ENCODE data around the gene MLIP.
"Not testable (repeated sequence)": the region's sequence is repeated elsewhere in the genome, so short reads cannot be mapped to it uniquely, and the experiment has no call there.

MLIP gene

GRCh38 chr6:54111341-54112045 is at the start of gene MLIP:
Gene MLIP (plus strand): TSS chr6:54111443. CDS start chr6:54111480, 37 bp downstream.
- in situ Hi-C loops (cut with MboI; ENCODE audit: low sequenced_read_pairs): no loop called here

- in situ Hi-C loops (cut with MboI; ENCODE audit: low sequenced_read_pairs): no loop called here
Observed at GRCh38 chr6:54063228-54063539, 48.1 kb upstream of the MLIP start.

DNA sequence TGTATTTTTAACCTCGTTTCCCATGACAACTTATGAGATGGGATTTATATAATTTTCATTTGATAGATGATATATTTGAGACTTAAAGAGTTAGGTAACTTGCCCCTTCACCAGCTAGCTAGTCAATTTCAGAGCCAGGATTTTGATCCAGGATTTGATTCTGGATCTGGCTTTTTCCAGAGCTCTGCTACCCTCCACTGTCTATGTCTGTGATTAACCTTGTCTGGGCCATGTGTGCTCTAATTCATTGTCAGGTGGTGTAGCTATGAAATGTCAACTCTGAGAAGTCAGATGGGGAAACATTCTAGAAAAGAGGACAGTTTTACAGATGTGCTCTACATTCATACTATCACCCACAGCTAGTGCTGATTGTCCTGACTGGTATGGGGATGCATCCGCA is 42.5 kb upstream of the MLIP start:
- in situ Hi-C loops (cut with MboI; ENCODE audit: low sequenced_read_pairs): no loop called here

- in situ Hi-C loops (cut with MboI; ENCODE audit: low sequenced_read_pairs): no loop called here
Observed at GRCh38 chr6:54070025-54070424, 41.2 kb upstream of the MLIP start.

DNA sequence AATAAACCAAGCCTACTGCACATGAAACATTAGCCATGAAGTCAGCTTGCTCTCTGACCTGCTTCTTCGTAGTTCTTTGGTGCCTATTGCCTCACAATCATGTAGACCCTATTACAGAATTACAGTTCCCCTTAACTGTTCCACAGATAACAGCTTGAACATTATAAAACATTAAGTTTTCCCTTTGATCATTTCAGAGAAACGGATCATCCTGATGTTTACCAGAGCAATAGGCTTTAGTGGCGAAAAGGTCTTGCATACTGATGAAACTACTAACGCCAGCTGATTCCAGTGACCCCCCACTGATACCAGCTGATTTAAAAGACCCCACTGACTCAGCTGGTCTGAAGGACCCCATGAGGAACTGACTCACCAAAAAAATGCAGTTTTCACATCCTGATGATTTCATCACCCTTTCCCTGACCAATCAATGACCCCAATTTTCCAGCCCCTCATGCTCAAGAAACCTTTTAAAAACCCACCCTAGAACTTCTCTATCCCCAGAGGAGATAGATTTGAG is 39.4 kb upstream of the MLIP start:
- in situ Hi-C loops (cut with MboI; ENCODE audit: low sequenced_read_pairs): no loop called here

- in situ Hi-C loops (cut with MboI; ENCODE audit: low sequenced_read_pairs): no loop called here
Observed at GRCh38 chr6:54072635-54073313, 38.5 kb upstream of the MLIP start.

GRCh38 chr6:54073487-54073886 is 37.8 kb upstream of the MLIP start:
- in situ Hi-C loops (cut with MboI; ENCODE audit: low sequenced_read_pairs): no loop called here

- in situ Hi-C loops (cut with MboI; ENCODE audit: low sequenced_read_pairs): no loop called here
Observed at GRCh38 chr6:54074109-54074508, 37.1 kb upstream of the MLIP start.

DNA sequence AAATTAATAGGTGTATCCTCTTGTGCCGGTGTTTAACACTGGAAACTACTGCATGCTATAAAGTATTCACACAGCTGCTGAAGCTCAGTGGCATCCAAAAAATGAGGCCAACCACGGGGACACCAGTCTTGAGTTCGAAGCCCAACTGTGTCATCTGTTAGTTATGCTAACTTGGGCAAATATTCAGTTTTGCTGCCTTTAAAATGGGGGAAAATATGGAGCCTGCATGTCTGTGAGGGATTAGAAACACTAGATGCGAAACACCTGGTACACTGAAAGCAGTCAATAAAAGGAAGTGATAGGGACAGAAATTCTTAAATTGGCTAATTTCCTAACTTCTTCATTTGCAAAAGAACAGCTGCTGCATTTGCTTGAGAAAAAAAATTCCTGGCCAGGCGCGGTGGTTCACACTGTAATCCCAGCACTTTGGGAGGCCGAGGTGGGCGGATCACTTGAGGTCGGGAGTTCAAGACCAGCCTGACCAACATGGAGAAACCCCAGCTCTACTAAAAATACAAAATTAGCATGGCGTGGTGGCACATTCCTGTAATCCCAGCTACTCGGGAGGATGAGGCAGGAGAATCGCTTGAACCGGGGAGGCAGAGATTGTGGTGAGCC is 36.6 kb upstream of the MLIP start:
- in situ Hi-C loops (cut with MboI; ENCODE audit: low sequenced_read_pairs): no loop called here

- in situ Hi-C loops (cut with MboI; ENCODE audit: low sequenced_read_pairs): no loop called here
Observed at GRCh38 chr6:54076159-54076789, 35.0 kb upstream of the MLIP start.

DNA sequence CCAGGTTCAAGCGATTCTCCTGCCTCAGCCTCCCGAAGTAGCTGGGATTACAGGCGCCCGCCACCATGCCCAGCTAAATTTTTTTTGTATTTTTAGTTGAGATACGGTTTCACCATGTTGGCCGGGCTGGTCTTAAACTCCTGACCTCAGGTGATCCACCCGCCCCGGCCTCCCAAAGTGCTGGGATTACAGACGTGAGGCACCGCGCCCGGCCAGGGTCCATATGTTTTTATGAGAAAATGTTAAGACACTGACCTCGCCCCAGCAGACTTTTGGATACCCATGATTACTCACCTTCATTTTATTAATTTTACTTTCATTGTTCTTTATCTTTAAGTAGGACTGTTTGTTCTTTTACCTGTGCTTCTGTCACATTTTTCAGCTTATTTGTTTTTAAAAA is 29.7 kb upstream of the MLIP start:
- in situ Hi-C loops (cut with MboI; ENCODE audit: low sequenced_read_pairs): not testable (repeated sequence)

GRCh38 chr6:54083287-54083686 is 28.0 kb upstream of the MLIP start:
- in situ Hi-C loops (cut with MboI; ENCODE audit: low sequenced_read_pairs): no loop called here

DNA sequence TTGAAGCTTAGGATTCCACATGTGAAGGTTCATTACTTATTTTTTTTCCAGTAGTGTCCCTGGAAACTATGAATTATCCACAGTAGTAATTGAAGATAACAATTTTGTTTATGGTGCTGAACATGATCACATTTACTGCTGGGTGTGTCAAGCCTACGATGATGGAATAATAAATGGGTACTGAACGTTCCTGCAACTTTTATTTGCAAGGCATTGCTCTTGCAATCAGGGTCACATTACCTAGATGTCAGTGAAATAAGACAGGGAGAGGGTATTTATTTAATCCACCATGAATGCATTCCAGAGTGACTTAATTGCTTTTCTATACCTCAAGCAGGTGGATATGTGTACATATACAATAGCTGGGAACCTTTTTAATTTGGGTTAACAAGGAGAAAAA is 27.0 kb upstream of the MLIP start:
- in situ Hi-C loops (cut with MboI; ENCODE audit: low sequenced_read_pairs): no loop called here

GRCh38 chr6:54085047-54085446 is 26.2 kb upstream of the MLIP start:
- in situ Hi-C loops (cut with MboI; ENCODE audit: low sequenced_read_pairs): no loop called here

DNA sequence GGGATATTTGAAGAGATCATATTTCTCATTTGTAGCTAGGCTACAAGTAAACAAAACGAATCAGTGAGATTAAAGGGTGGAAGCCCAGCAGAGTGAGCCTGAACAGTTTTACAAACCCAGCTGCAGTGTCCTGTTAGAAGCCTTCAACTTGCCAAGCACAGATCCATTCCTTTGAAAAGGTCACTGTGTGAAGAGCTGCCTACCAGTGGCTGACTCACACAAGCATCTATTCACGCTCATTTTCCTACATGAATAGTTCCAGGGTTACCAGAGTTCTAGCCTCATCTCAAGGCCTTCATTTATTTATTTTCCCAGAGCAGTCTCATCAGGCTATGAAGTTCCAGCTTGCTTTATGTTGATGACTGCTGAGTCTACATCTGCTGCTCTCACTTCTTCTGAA is 25.7 kb upstream of the MLIP start:
- in situ Hi-C loops (cut with MboI; ENCODE audit: low sequenced_read_pairs): no loop called here

- in situ Hi-C loops (cut with MboI; ENCODE audit: low sequenced_read_pairs): no loop called here
Observed at GRCh38 chr6:54086439-54086838, 24.8 kb upstream of the MLIP start.

GRCh38 chr6:54087721-54088120 is 23.5 kb upstream of the MLIP start:
- in situ Hi-C loops (cut with MboI; ENCODE audit: low sequenced_read_pairs): no loop called here

- in situ Hi-C loops (cut with MboI; ENCODE audit: low sequenced_read_pairs): no loop called here
Observed at GRCh38 chr6:54093326-54093948, 17.8 kb upstream of the MLIP start.

- in situ Hi-C loops (cut with MboI; ENCODE audit: low sequenced_read_pairs): no loop called here
Observed at GRCh38 chr6:54094293-54094692, 16.9 kb upstream of the MLIP start.

- in situ Hi-C loops (cut with MboI; ENCODE audit: low sequenced_read_pairs): no loop called here
Observed at GRCh38 chr6:54094786-54095185, 16.5 kb upstream of the MLIP start.

GRCh38 chr6:54095723-54096122 is 15.5 kb upstream of the MLIP start:
- in situ Hi-C loops (cut with MboI; ENCODE audit: low sequenced_read_pairs): no loop called here

All from HL-60/S4 treated with retinoic acid at 250 ng/mL for 4 days and 3 days (cell line).